ENCODE data around the gene MLPH. TPM values are rescaled to one million over a fixed set of nuclear protein-coding genes. Genes with fewer than 3 reads are reported as not detected.

The MLPH gene
- polyA plus RNA-seq, 1 of the 3 experiments (the other 2 are of a cell fraction) = 93.6 TPM

DNA sequence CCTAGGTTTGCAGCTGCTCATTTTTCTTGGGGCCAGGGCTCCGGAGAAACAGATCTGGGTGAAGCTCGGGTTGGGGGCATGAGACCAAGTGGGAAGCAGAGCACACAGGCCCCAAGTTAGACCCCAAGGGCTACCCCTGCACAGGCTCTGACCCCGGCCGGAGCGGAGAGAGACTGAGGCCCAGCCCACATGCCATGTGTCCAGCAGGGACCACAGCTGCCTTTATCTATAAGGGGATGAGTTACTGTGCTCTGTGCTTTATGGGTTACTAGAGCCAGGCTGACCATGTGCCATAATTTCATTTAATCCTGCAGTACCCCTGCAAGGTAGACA, 49.0 kb downstream of the MLPH start:
- Histone ChIP-seq H3K79me2 (ENCODE audit: insufficient read depth) (peaks cover 4% of the 10 kb centered on the region; the same call in 1 of the 2 replicates), H3K4me2 (no peak overlapping the region), H3K4me1 (ENCODE audit: control insufficient read depth in 1 of 2, insufficient read depth in 2 of 2, low read depth in 1 of 2, low read length in 1 of 2) (peaks cover 0 to 9% of the 10 kb centered on the region in 2 experiments; a peak in 1 of 4 replicates), H2AFZ (ENCODE audit: low read depth) (no peak overlapping the region), H3K9me2 (no peaks in the 10 kb centered on the region), H3K9ac (no peak overlapping the region), H3F3A (replicated peaks; ENCODE audit: insufficient read depth) (peaks cover 3% of the 10 kb centered on the region), H3K27ac (ENCODE audit: low read depth in 2 of 2, low read length in 1 of 2) (no peak overlapping the region), H3K36me3 (replicated peaks in 1 of 2; ENCODE audit: control insufficient read depth in 1 of 2, insufficient read depth in 2 of 2, low read length in 1 of 2) (peaks cover 2 to 60% of the 10 kb centered on the region in 2 experiments), H4K20me1 (ENCODE audit: insufficient read depth) (no peaks in the 10 kb centered on the region), H3K4me3 (ENCODE audit: low read depth in 2 of 2, low read length in 1 of 2) (no peak overlapping the region), H3K9me3 (no peaks in the 10 kb centered on the region), H3K27me3 (ENCODE audit: insufficient read depth) (no peaks in the 10 kb centered on the region)
- ChIA-PET POLR2A (no interaction called here), CTCF (interaction anchor here (0.9 to 2.9 kb wide), 3 partner anchors 23 to 382 kb away, joined by 3 to 11 read pairs (median 9); no protein-coding TSS in a partner anchor)
- DNase-seq = no peak
- WGBS (ENCODE audit: low lambda C conversion rate) = no CpG with 5 or more reads among the region's 5 CpGs
- TF ChIP-seq, protein P1, sequence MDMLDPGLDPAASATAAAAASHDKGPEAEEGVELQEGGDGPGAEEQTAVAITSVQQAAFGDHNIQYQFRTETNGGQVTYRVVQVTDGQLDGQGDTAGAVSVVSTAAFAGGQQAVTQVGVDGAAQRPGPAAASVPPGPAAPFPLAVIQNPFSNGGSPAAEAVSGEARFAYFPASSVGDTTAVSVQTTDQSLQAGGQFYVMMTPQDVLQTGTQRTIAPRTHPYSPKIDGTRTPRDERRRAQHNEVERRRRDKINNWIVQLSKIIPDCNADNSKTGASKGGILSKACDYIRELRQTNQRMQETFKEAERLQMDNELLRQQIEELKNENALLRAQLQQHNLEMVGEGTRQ (IDR thresholded peaks at IDR 0.05; ENCODE audit: borderline replicate concordance, low read depth, low read length) = no peak
- TF ChIP-seq FOXJ3 (CRISPR knock-in tag; IDR thresholded peaks at IDR 0.05) (no peak), POLR2AphosphoS5 (IDR thresholded peaks at IDR 0.05; ENCODE audit: low read depth, low read length) (no peak), SIN3A (IDR thresholded peaks at IDR 0.05; ENCODE audit: borderline replicate concordance, low read depth, low read length) (no peak), MXI1 (IDR thresholded peaks at IDR 0.05; ENCODE audit: low read depth, low read length) (no peak), GATA2 (CRISPR knock-in tag; IDR thresholded peaks at IDR 0.05) (no peak), ELF1 (IDR thresholded peaks at IDR 0.05) (no peak), CHD2 (IDR thresholded peaks at IDR 0.05; ENCODE audit: low read length, partially characterized antibody) (no peak), NFIC (IDR thresholded peaks at IDR 0.05; ENCODE audit: borderline replicate concordance) (no peak), SMC3 (IDR thresholded peaks at IDR 0.05; ENCODE audit: low read depth, low read length) (no peak), RXRA (IDR thresholded peaks at IDR 0.05; ENCODE audit: borderline replicate concordance, low read depth) (no peak), RCOR1 (IDR thresholded peaks at IDR 0.05; ENCODE audit: low read length) (no peak), FOSL2 (IDR thresholded peaks at IDR 0.05; ENCODE audit: borderline replicate concordance, low read depth) (no peak)
- TF ChIP-seq, protein P2, sequence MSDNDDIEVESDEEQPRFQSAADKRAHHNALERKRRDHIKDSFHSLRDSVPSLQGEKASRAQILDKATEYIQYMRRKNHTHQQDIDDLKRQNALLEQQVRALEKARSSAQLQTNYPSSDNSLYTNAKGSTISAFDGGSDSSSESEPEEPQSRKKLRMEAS (IDR thresholded peaks at IDR 0.05; ENCODE audit: low read depth) = no peak
- TF ChIP-seq, protein P3, sequence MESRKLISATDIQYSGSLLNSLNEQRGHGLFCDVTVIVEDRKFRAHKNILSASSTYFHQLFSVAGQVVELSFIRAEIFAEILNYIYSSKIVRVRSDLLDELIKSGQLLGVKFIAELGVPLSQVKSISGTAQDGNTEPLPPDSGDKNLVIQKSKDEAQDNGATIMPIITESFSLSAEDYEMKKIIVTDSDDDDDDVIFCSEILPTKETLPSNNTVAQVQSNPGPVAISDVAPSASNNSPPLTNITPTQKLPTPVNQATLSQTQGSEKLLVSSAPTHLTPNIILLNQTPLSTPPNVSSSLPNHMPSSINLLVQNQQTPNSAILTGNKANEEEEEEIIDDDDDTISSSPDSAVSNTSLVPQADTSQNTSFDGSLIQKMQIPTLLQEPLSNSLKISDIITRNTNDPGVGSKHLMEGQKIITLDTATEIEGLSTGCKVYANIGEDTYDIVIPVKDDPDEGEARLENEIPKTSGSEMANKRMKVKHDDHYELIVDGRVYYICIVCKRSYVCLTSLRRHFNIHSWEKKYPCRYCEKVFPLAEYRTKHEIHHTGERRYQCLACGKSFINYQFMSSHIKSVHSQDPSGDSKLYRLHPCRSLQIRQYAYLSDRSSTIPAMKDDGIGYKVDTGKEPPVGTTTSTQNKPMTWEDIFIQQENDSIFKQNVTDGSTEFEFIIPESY (IDR thresholded peaks at IDR 0.05; ENCODE audit: borderline replicate concordance, low read depth) = no peak
- TF ChIP-seq, protein P4, sequence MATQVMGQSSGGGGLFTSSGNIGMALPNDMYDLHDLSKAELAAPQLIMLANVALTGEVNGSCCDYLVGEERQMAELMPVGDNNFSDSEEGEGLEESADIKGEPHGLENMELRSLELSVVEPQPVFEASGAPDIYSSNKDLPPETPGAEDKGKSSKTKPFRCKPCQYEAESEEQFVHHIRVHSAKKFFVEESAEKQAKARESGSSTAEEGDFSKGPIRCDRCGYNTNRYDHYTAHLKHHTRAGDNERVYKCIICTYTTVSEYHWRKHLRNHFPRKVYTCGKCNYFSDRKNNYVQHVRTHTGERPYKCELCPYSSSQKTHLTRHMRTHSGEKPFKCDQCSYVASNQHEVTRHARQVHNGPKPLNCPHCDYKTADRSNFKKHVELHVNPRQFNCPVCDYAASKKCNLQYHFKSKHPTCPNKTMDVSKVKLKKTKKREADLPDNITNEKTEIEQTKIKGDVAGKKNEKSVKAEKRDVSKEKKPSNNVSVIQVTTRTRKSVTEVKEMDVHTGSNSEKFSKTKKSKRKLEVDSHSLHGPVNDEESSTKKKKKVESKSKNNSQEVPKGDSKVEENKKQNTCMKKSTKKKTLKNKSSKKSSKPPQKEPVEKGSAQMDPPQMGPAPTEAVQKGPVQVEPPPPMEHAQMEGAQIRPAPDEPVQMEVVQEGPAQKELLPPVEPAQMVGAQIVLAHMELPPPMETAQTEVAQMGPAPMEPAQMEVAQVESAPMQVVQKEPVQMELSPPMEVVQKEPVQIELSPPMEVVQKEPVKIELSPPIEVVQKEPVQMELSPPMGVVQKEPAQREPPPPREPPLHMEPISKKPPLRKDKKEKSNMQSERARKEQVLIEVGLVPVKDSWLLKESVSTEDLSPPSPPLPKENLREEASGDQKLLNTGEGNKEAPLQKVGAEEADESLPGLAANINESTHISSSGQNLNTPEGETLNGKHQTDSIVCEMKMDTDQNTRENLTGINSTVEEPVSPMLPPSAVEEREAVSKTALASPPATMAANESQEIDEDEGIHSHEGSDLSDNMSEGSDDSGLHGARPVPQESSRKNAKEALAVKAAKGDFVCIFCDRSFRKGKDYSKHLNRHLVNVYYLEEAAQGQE (IDR thresholded peaks at IDR 0.05; ENCODE audit: low read depth, low read length) = no peak
